ENCODE data around the gene CYP4F8.

CYP4F8 gene

GRCh38 chr19:15629003-15629880 lies 14.2 kb downstream of the CYP4F8 start:
- DNase-seq (ENCODE audit: low spot score in 2 of 2) (peak; percentile 88 to 90), ATAC-seq (ENCODE audit: low read depth) (peak; percentile 94)
- Mint-ChIP-seq H3K4me3 (no peak overlapping the region), H3K4me1 (peaks cover 5% of the 10 kb centered on the region), H3K27me3 (peaks cover 5% of the 10 kb centered on the region), H3K36me3 (no peaks in the 10 kb centered on the region), H3K27ac (no peak overlapping the region), H3K9me3 (no peaks in the 10 kb centered on the region)

- H3K4me3 Mint-ChIP-seq, result no peak overlapping the region
- H3K27ac Mint-ChIP-seq, result no peak overlapping the region
- no peaks in the 10 kb centered on the region for H3K36me3 Mint-ChIP-seq
- H3K4me1 Mint-ChIP-seq, result peaks cover 7% of the 10 kb centered on the region
- peaks cover 2% of the 10 kb centered on the region for H3K27me3 Mint-ChIP-seq
- ATAC-seq (ENCODE audit: low read depth) (no peak), DNase-seq (ENCODE audit: low spot score in 2 of 2) (no peak)
- H3K9me3 Mint-ChIP-seq, result peaks cover 2% of the 10 kb centered on the region
Measured at GRCh38 chr19:15631817-15632216, 16.8 kb downstream of the CYP4F8 start.

- Mint-ChIP-seq H3K4me3 (no peak overlapping the region), H3K4me1 (peaks cover 7% of the 10 kb centered on the region), H3K27ac (no peak overlapping the region), H3K9me3 (peaks cover 2% of the 10 kb centered on the region), H3K36me3 (no peaks in the 10 kb centered on the region), H3K27me3 (peaks cover 2% of the 10 kb centered on the region)
- DNase-seq (ENCODE audit: low spot score in 2 of 2), result no peak
- peak; percentile 53 for ATAC-seq (ENCODE audit: low read depth)
Measured at GRCh38 chr19:15633082-15633835, 18.2 kb downstream of the CYP4F8 start.

GRCh38 chr19:15634105-15634504 lies 19.1 kb downstream of the CYP4F8 start:
- Mint-ChIP-seq H3K27ac (no peak overlapping the region), H3K9me3 (peaks cover 2% of the 10 kb centered on the region), H3K4me1 (peaks cover 7% of the 10 kb centered on the region)

DNA sequence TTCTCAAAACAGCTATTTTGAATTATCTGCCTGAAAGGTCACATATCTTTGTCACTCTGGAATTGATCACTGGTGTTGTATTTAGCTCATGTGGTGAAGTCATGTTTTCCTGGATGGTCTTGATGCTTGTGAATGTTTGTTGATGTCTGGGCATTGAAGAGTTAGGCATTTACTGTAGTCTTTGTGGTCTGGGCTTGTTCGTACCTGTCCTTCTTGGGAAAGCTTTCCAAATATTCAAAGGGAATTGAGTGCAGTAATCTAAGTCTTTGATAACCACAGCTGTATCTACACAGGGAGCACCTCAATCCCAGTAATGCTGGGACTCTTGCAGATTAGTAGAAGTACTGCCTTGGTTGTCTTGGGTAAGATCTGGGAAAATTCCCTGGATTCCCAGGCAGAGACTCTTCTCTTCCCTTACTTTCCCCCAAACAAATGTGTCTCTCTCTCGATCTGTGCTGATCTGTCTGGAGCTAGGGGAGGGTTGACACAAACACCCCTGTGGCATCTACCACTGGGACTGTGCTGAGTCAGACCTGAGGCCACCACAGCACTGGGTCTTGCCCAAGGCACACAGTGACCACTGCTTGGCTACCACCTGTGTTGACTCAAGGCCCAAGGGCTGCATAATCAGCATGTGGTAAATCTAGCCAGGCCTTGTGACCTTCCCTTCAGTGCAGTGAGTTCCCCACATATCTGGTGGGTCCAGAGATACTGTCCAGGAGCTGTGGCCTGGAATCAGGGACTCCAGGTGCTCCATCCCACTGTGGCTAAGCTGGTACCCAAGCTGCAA lies 20.2 kb downstream of the CYP4F8 start:
- Mint-ChIP-seq H3K4me1 (peaks cover 7% of the 10 kb centered on the region), H3K36me3 (no peaks in the 10 kb centered on the region), H3K27ac (no peak overlapping the region), H3K4me3 (no peak overlapping the region), H3K27me3 (peaks cover 2% of the 10 kb centered on the region), H3K9me3 (peaks cover 2% of the 10 kb centered on the region)
- ATAC-seq (ENCODE audit: low read depth) (no peak), DNase-seq (ENCODE audit: low spot score in 2 of 2) (no peak)

More at GRCh38 chr19:15634105-15634504, 19.1 kb downstream of the CYP4F8 start:
- peaks cover 2% of the 10 kb centered on the region for H3K27me3 Mint-ChIP-seq
- no peaks in the 10 kb centered on the region for H3K36me3 Mint-ChIP-seq
- DNase-seq (ENCODE audit: low spot score in 2 of 2) (no peak), ATAC-seq (ENCODE audit: low read depth) (no peak)
- no peak overlapping the region for H3K4me3 Mint-ChIP-seq

GRCh38 chr19:15636026-15636425 lies 21.0 kb downstream of the CYP4F8 start:
- Mint-ChIP-seq H3K4me1 (peaks cover 7% of the 10 kb centered on the region), H3K36me3 (no peaks in the 10 kb centered on the region), H3K27me3 (peaks cover 2% of the 10 kb centered on the region), H3K27ac (no peak overlapping the region), H3K4me3 (no peak overlapping the region), H3K9me3 (peaks cover 2% of the 10 kb centered on the region)
- ATAC-seq (ENCODE audit: low read depth) (no peak), DNase-seq (ENCODE audit: low spot score in 2 of 2) (no peak)

DNA sequence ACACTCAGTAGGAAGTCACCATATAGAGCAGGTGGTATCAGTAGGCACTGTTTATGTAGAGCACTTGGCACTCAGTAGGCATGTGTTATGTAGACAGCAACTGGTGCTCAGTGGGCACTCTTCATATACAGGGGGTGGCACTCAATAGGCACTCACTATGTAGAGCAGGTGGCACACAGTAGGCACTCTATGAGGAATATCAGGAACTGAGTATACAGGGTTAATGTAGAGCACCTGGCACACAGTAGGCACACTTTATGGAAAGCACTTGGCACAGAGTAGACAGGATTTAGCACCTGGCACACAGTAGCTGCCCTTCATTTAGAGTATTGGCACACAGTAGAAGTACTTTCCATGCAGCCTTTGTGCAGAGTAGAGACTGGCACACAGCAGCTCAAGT lies 24.6 kb downstream of the CYP4F8 start:
- peaks cover 10% of the 10 kb centered on the region for H3K4me1 Mint-ChIP-seq

DNA sequence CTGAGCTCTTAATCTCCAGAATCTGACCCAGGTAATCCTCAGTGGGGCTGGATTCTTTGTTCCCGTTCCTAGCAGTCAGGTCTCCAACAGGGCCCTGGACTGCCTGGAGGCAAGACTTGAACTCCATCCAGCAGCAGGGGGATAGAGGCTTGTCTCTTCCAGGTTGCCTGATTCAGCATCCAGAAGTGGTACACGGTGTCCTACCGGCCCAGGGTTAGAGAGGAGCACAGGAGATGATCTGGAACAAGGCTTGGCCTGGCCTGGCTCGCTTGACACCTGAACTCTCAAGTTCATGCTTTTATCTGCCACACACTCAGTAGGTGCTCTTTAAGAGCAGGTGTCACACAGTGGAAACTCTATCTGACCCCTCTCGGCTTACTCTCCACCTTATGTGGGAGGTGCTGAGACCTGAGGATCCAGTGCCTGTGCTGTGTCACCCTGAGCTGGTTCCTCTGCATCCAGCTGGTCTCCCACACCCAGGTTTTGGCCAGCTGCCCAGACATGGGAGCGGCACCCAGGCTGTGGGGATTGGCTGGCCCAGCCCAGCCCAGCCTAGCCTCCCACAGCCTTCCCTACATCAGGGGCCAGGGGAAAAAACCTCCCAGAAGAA lies 25.4 kb downstream of the CYP4F8 start, which contains the start of gene CYP4F3:
TSS of gene CYP4F3 (plus strand) at position 604 of the 610 bp plus-strand sequence. CDS start 519 bp downstream, outside the sequence.
- H3K4me1 Mint-ChIP-seq, result peaks cover 10% of the 10 kb centered on the region
- peaks cover 6% of the 10 kb centered on the region for H3K27me3 Mint-ChIP-seq
- no peak for DNase-seq (ENCODE audit: low spot score in 2 of 2)

More for the DNA sequence above, 24.6 kb downstream of the CYP4F8 start:
- ATAC-seq (ENCODE audit: low read depth) (no peak), DNase-seq (ENCODE audit: low spot score in 2 of 2) (no peak)
- Mint-ChIP-seq H3K36me3 (no peaks in the 10 kb centered on the region), H3K4me3 (no peak overlapping the region), H3K27me3 (peaks cover 6% of the 10 kb centered on the region), H3K9me3 (peaks cover 5% of the 10 kb centered on the region), H3K27ac (no peak overlapping the region)

DNA sequence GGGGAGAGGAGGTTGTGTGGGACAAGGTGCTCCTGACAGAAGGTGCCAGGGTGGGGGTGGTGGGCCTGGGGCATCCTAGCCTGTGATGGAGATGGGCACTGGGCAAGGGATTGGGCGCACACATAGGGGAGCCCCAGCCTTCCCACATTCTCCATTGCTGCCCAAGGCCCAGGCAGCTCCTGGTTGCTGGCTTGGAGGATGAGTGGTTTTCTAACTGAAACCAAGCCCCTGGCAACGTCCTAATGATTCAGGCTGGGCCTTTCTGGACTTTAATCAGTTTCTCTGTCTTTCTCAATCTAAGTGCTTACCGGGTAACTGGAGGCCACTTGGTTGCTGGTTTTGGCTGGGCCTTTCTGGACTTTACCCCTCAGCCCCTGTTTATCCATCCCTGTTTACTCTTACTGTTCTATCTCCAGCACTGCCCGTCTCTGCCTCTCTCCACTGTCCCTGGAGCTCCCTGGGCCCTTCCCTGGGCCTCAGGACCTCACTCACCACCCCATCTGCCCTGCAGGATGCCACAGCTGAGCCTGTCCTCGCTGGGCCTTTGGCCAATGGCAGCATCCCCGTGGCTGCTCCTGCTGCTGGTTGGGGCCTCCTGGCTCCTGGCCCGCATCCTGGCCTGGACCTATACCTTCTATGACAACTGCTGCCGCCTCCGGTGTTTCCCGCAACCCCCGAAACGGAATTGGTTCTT lies 26.0 kb downstream of the CYP4F8 start:
- Mint-ChIP-seq H3K4me3 (no peak overlapping the region), H3K4me1 (peaks cover 10% of the 10 kb centered on the region), H3K36me3 (no peaks in the 10 kb centered on the region), H3K9me3 (peaks cover 4% of the 10 kb centered on the region), H3K27ac (no peak overlapping the region), H3K27me3 (peaks cover 8% of the 10 kb centered on the region)
- no peak for DNase-seq (ENCODE audit: low spot score in 2 of 2)
- no peak for ATAC-seq (ENCODE audit: low read depth)

More for the DNA sequence above, 25.4 kb downstream of the CYP4F8 start, which contains the start of gene CYP4F3:
- H3K9me3 Mint-ChIP-seq, result peaks cover 4% of the 10 kb centered on the region
- no peak within 1 kb of the TSS for H3K27ac Mint-ChIP-seq
- no peak for ATAC-seq (ENCODE audit: low read depth)
- no peak within 1 kb of the TSS for H3K4me3 Mint-ChIP-seq
- no peaks in the 10 kb centered on the region for H3K36me3 Mint-ChIP-seq

DNA sequence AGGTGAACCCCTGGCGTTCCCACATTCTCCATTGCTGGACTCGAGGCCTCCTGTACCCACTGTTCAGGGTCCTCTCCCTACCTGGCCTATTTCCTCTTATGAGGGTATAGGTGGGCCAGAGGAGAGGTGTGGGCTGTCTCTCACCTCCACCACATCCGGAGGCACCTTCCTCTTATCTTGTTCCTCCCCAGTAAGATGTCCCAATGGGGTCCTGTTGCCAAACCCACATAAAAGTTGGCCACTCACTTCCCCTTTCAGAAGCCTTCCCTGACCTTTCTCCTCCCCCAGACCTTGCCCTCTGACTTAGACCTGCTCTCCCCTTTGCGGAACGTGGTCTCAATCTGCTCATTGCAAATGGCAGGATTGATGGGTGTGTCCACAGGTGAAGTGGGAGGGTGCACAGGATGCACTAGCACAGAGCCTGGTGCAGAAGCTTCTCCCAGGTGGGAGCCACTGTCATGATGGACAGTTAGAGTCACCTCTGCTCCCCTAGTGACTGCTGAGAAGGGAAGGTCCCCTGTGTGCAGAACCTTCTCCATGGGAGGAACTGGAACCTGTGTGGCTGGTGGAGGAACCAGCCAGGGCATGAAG lies 27.0 kb downstream of the CYP4F8 start:
- DNase-seq (ENCODE audit: low spot score in 2 of 2), result no peak

GRCh38 chr19:15642807-15643206 lies 27.8 kb downstream of the CYP4F8 start:
- DNase-seq (ENCODE audit: low spot score in 2 of 2) (no peak), ATAC-seq (ENCODE audit: low read depth) (no peak)
- Mint-ChIP-seq H3K27ac (no peak overlapping the region), H3K9me3 (peaks cover 4% of the 10 kb centered on the region), H3K27me3 (peaks cover 8% of the 10 kb centered on the region), H3K4me1 (peaks cover 10% of the 10 kb centered on the region), H3K36me3 (no peaks in the 10 kb centered on the region), H3K4me3 (no peak overlapping the region)

More for the DNA sequence above, 27.0 kb downstream of the CYP4F8 start:
- Mint-ChIP-seq H3K27ac (no peak overlapping the region), H3K4me3 (no peak overlapping the region), H3K9me3 (peaks cover 4% of the 10 kb centered on the region), H3K27me3 (peaks cover 8% of the 10 kb centered on the region), H3K4me1 (peaks cover 10% of the 10 kb centered on the region), H3K36me3 (no peaks in the 10 kb centered on the region)
- ATAC-seq (ENCODE audit: low read depth), result peak; percentile 70

DNA sequence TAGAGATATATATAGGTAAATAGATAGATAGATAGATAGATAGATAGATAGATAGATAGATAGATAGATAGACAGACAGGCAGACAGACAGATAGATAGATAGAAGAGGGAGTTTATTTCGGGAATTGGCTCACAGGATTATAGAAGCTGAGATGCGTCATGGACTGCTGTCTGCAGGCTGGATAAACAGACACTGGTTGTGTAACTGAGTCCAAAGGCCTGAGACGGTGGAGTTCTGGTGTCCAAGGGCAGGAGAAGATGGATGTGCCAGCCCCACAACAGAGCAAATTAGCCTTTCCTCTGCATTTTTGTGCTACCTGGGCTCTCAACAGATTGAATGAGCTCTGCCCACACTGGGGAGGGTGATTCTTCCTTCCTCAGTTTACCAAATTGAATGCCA lies 28.4 kb downstream of the CYP4F8 start:
- Mint-ChIP-seq H3K27me3 (peaks cover 8% of the 10 kb centered on the region), H3K4me3 (no peak overlapping the region), H3K27ac (no peak overlapping the region), H3K36me3 (no peaks in the 10 kb centered on the region), H3K9me3 (peaks cover 4% of the 10 kb centered on the region), H3K4me1 (peaks cover 10% of the 10 kb centered on the region)
- DNase-seq (ENCODE audit: low spot score in 2 of 2) (no peak), ATAC-seq (ENCODE audit: low read depth) (no peak)

Measured in memory B cell (primary cell).